Astrocyte of the spinal cord (primary cell): ENCODE data around the gene MTX3.
A peak's percentile ranks its signal among the peaks of the same experiment; 100 is the strongest.

Experiments
- DNase-seq: peaks from one replicate; pipeline ENCODE4 v3.0.0; 2011; ENCODE audit warnings: low read depth, low spot score
- H3K4me3 ChIP-seq: 2 replicates; pipeline ENCODE4 v1.5.1; 2011; ENCODE audit warnings: low read depth, mild to moderate bottlenecking, low read length, moderate library complexity
- in situ Hi-C: cut with HindIII; loops from 2 replicates; pipeline ENCODE4 v1.10.0; 2017; ENCODE audit warnings: low sequenced_read_pairs
- TF ChIP-seq, protein P1 (sequence below): IDR thresholded peaks from 2 replicates; pipeline ENCODE4 v1.5.1; 2012; ENCODE audit warnings: low read depth, mild to moderate bottlenecking, low read length, inconsistent platforms

Gene MTX3, protein sequence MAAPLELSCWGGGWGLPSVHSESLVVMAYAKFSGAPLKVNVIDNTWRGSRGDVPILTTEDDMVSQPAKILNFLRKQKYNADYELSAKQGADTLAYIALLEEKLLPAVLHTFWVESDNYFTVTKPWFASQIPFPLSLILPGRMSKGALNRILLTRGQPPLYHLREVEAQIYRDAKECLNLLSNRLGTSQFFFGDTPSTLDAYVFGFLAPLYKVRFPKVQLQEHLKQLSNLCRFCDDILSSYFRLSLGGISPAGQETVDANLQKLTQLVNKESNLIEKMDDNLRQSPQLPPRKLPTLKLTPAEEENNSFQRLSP

DNA sequence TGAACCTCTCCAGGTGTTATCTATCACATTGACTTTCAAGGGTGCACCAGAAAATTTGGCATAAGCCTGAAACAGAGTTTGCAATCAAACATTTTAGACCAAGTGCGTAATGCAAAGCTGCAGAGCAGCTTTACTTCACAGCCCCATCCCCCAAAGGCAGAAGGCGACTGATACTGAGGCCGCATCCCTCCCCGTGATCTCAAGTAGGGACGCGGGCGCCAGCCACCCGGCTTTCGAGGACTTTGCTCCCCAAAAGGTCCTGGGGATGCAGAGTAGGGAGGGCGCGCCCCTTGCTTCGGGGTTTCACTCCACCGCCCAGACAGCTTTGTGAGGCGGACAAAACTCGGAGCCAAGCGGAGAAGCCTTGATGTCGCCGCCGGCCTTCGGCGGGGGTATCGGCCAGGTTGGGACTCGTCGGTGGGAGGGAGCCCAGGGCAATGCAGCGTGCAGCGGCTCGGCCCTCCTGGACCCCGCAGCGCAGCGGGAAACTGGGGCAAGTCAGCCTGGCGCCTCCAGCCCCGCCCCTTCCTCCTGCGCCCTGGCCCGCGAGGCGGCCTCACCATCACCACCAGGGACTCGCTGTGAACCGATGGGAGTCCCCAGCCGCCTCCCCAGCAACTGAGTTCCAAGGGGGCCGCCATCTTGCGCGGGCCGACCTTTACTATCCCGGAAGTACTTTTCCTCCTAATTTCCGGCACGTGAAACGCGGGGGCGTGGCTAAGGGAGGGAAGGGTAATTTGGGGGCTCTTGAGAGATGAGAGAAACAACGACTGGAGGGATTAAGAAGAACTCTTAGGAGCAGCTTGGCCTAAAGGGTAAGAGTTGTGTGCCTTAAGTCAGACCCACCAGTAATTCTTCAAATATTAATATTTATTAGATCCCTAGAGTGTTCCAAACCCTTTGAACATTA is at the start of gene MTX3:
MTX3 (minus strand) TSS at position 665 of the 910 bp plus-strand sequence; CDS start at position 641, 24 bp downstream.
- peak; percentile 80 for DNase-seq
- TF ChIP-seq, protein P1, sequence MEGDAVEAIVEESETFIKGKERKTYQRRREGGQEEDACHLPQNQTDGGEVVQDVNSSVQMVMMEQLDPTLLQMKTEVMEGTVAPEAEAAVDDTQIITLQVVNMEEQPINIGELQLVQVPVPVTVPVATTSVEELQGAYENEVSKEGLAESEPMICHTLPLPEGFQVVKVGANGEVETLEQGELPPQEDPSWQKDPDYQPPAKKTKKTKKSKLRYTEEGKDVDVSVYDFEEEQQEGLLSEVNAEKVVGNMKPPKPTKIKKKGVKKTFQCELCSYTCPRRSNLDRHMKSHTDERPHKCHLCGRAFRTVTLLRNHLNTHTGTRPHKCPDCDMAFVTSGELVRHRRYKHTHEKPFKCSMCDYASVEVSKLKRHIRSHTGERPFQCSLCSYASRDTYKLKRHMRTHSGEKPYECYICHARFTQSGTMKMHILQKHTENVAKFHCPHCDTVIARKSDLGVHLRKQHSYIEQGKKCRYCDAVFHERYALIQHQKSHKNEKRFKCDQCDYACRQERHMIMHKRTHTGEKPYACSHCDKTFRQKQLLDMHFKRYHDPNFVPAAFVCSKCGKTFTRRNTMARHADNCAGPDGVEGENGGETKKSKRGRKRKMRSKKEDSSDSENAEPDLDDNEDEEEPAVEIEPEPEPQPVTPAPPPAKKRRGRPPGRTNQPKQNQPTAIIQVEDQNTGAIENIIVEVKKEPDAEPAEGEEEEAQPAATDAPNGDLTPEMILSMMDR: no peak
- in situ Hi-C loops: no loop called here
- peak within 1 kb of the TSS; percentile 87 for H3K4me3 ChIP-seq

DNA sequence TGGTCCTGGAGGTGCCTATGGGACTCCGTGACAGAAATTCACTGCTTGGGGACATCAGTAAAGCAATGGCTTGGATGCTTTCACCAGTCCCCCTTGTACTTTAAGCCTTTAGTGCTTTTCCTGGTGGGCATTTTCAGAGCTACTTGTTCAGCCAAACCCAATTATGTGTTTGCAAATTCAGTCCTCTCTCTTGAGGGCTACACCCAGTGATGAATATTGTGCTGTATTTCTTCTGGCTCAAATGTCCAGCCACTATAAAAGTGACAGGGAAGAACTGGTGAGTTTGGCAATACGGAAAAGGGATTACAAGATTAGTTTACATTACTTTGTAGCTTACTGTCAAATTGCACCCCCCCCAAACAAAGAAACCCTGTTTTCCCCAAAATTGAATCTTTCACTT is 48.6 kb upstream of the MTX3 start:
- in situ Hi-C loops: no loop called here
- H3K4me3 ChIP-seq: no peak overlapping the region
- DNase-seq: no peak
- TF ChIP-seq, protein P1: no peak

DNA sequence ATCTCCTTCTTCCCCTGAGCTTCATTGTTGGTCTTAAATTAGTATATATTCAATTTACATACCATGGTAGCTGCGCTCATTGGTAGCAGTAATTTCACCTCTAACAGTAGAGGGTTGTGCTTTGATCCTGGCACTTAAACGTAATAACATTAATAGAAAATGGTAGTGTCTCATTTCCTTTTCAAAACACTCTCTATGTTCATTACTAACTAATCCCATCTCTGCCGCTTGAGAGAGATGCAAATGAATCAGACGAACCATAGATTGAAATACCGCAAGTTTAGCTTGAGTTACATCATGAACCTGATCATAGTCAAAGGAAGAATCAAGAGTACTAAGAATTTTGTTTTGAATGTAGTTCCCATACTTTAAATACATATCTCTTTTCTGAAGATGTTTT is 46.3 kb upstream of the MTX3 start:
- DNase-seq: no peak
- no peak overlapping the region for H3K4me3 ChIP-seq
- in situ Hi-C loops: no loop called here
- TF ChIP-seq, protein P1: no peak

DNA sequence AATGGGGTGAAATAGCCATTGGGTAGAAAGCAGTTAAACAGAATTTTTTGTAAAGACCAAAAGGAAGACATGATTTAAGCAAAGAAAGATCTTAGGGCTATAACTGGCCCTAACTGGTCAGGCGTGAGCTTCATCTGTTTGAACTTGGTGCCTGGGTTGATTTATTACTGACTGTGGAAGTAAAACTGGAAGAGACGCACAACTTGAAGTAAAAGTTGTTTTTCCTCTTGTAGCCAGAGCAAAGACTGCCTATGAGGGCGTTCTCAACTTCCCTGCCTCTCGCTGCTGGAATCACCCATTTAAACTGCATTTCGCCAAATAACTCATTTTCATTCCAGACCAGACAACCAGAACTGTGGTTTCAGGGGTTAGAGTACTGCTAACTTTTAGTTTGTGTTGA is 45.6 kb upstream of the MTX3 start:
- TF ChIP-seq, protein P1: no peak
- DNase-seq: no peak
- in situ Hi-C loops: no loop called here
- no peak overlapping the region for H3K4me3 ChIP-seq

DNA sequence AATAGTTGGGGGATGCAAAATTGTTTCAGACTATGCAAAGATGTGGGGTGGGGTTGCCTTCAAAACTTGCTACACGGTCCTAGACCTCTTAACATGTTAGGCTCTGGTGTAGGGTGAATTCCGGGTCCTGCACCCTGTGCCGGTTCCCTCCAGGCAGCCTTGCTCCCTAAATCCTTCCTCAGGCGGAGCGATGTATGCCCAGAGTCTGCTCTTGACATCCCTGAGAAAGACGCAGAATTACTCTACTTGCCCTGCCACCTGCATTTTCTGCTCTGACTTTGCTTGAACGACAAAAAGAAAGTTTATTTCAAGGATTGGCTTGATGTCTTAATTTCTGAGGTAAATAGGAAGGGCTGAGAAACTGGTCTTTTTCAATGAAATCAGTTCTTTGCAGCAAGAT is 44.8 kb upstream of the MTX3 start:
- H3K4me3 ChIP-seq: no peak overlapping the region
- in situ Hi-C loops: no loop called here
- TF ChIP-seq, protein P1: no peak
- no peak for DNase-seq

DNA sequence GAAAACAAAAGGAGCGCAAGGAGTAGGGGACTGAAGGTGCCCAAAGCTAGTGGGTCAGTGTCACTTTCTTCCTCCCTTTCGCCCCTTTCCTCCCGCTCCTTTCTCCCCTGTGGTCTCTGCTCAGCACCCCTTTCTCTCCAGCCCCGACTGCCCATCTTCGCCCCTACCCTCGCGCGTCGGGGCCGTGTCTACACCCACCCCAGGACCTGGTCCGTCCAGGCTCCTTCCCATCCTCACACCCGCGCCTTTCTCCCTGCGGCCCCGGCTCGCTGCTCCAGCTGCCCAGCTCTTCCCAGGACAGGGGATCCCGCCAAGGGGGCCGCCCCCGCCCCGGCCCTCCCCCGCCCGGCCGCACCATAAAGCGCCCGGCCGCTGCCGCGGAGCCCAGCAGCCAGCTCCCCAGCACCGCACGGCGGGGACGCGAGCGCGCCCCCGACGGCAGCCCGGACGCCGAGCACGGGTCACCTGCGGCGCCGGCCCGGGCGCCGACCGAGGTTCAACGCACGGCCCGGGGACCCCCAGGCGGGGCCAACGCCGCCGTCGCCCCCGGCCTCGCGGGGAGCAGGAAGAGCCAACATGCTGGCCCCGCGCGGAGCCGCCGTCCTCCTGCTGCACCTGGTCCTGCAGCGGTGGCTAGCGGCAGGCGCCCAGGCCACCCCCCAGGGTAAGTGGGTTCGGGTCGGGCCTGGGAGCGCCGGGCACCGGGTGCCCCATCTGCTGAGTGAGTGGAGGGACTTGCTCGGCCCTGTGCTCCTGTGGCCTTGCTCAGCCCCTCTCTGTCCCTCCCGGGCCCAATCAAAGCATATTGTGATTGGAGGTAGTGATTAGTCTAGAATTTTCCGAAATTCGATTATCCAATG is 44.1 kb upstream of the MTX3 start, which contains the start of gene THBS4:
THBS4 (plus strand) TSS at position 387 of the 860 bp plus-strand sequence; CDS start at position 577, 190 bp downstream.
- no peak for DNase-seq
- no peak within 1 kb of the TSS for H3K4me3 ChIP-seq
- TF ChIP-seq, protein P1: no peak
- in situ Hi-C loops: no loop called here
